Choroid plexus epithelial cell (primary cell): ENCODE data around the gene SDHAF4.
"Not testable (repeated sequence)": the region's sequence is repeated elsewhere in the genome, so short reads cannot be mapped to it uniquely, and the experiment has no call there.

Experiments
- DNase-seq: peaks from one replicate; pipeline ENCODE4 v3.0.0-alpha.2; 2010; ENCODE audit warnings: low read depth
- H3K4me3 ChIP-seq: 2 replicates; pipeline ENCODE4 v1.5.1; 2011; ENCODE audit warnings: low read depth, mild to moderate bottlenecking, control low read depth, low read length, moderate library complexity
- CTCF ChIP-seq: conservative IDR thresholded peaks from 2 replicates; pipeline ENCODE4 v1.5.1; 2011; ENCODE audit warnings: low read depth, mild to moderate bottlenecking, control low read depth, inconsistent platforms, low read length, moderate library complexity

SDHAF4 gene

GRCh38 chr6:70531133-70531532 lies 35.6 kb upstream of the SDHAF4 start:
- H3K4me3 ChIP-seq: no peak overlapping the region
- DNase-seq: no peak
- no peak for TF ChIP-seq CTCF

DNA sequence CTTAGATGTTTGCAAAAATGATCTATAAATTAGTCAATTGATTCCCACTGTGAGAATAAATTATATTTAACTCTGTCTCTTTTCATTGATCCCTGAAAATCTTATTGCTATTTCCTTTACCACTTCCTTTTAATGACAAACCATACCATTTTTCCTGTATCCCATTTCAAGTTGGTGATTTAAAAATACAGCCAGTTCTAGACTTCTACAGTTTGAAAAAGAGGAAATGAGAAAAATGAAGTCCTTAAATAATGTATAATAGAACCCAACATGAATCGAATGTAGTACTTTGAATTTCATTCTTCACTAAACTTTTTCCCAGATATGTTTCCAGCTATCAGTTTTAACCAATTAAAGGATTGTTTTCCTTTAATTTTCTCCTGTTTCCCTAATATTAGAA lies 29.5 kb upstream of the SDHAF4 start:
- TF ChIP-seq CTCF: no peak
- no peak for DNase-seq
- H3K4me3 ChIP-seq: no peak overlapping the region

- H3K4me3 ChIP-seq: no peak overlapping the region
- DNase-seq: no peak
- no peak for TF ChIP-seq CTCF
Observed at GRCh38 chr6:70538376-70538775, 28.4 kb upstream of the SDHAF4 start.

DNA sequence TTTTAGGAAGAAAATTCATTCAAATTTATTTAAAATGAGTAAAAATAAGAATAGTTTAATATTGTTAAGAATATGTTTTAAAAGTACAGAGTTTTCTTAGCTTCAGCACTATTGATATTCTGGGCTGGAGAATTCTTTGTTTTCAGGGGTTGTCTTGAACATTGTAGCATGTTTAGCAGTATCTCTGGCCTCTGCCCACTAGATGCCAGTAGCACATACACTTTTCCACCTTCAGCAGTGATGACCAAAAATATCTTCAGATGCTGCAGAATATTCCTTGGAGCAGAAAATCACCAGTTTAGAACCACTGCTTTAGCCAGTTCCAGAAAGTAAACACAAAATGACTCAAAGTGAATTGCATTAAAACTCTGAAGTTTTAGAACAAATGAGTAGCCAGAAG lies 19.4 kb upstream of the SDHAF4 start:
- TF ChIP-seq CTCF: peak; percentile 61
- DNase-seq: peak; percentile 55

DNA sequence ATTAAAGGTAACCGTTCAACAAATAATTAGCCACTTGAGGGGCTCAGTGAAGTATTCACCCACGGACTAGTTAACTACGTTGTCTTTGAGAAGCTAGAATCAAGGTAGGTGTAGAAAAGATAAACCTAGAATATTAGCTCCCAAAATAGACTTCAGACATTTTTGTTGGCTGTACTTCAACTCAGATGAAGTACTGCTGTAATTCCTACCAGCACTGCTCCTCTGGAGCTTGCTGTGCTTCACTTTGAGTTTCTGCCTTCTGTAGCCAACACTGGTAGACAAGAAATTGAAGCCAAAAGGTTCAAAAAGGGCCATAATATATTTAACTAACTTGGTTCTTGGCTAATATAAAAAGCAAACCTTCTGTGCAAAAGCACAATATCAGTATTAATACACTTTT lies 18.8 kb upstream of the SDHAF4 start:
- TF ChIP-seq CTCF: no peak
- peak; percentile 17 for DNase-seq
- no peak overlapping the region for H3K4me3 ChIP-seq

More for the DNA sequence above, 19.4 kb upstream of the SDHAF4 start:
- H3K4me3 ChIP-seq: no peak overlapping the region

GRCh38 chr6:70549327-70549726 lies 17.4 kb upstream of the SDHAF4 start:
- DNase-seq: no peak
- H3K4me3 ChIP-seq: no peak overlapping the region
- TF ChIP-seq CTCF: no peak

DNA sequence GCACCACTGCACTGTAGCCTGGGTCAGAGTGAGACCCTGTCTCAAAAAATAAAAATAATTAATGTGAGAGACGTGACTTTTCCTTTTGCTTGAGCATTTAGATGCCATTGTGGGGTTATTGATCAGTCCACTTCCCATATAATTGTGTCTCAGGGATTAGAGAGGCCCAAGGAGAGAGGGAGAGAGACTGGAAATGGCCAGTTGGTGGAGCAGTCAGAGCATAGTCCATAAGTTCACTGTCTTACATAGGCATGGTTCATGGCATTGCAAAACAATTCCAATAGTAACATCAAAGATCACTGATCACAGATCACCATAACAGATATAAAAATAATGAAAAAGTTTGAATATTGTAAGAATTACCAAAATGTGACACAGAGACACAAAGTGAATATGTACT lies 15.2 kb upstream of the SDHAF4 start:
- DNase-seq: no peak
- no peak overlapping the region for H3K4me3 ChIP-seq
- no peak for TF ChIP-seq CTCF

DNA sequence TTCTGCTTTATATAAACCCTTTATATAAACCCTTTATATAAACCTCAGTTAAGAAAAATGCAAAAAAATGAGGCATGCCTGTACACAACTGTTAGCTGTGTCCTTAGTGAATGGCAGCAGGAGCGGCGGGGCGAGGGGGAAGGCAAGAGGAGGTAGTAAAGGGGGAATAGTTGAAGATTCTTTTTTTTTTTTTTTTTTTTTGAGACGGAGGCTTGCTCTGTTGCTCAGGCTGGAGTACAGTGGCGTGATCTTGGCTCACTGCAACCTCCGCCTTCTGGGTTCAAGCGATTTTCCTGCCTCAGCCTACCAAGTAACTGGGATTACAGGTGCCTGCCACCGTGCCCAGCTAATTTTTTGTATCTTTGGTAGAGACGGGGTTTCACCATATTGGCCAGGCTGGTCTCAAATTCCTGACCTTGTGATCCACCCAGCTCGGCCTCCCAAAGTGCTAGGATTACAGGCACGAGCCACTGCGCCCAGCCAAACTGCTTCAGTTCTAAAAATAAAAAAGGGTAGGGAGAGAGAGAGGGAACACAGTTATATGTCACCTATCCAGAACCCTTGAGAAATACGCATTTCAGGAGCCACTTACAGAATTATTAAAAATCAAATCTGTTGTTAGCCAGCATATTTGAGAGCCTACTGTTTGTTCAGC lies 14.3 kb upstream of the SDHAF4 start:
- not testable (repeated sequence) for H3K4me3 ChIP-seq, DNase-seq
